GM21619 (cell line): ENCODE measurements around the gene LST1.

Experiments
- ATAC-seq: cut with Tn5 transposase; IDR thresholded peaks from one replicate; pipeline ENCODE4 v1.9.1; 2021; ENCODE audit not compliant: unreplicated experiment

LST1 gene

DNA sequence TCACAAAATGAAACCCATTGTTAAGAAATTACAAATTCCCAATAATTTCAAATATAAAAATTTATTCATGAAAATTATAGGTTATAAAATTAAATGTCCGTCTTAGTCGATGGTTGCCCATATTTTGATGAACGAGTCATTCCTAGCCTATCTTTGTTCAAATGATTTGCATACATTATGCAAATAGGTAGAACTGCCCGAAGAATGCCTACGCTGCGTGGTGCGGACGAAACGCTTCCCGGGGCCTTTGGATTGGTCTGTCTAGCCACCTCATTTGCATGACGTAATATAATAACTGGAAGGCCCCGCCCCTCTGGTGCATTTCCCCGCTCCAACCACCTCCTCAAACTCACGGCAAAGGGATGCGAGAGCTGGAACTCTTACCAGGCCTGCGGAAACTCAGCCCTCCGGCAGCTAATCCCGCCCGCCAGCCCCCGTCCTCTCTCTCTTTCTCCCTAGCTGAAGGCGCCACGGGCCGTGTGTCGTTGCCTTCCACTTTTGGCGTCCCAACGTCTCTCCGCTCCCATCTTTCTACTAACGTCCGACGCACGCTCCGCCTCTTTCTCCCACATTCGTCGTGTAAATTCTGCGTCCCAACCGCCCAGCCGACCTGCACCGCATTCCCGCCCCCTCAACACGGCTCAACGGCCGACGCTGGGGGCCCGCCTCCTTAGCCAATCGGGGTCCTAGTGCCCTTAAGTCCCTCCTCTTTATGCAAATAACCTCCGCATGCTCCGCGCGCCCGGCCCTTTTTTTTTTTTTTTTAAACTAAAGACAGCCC, 33.9 kb downstream of the LST1 start:
- peak; percentile 71 for ATAC-seq

DNA sequence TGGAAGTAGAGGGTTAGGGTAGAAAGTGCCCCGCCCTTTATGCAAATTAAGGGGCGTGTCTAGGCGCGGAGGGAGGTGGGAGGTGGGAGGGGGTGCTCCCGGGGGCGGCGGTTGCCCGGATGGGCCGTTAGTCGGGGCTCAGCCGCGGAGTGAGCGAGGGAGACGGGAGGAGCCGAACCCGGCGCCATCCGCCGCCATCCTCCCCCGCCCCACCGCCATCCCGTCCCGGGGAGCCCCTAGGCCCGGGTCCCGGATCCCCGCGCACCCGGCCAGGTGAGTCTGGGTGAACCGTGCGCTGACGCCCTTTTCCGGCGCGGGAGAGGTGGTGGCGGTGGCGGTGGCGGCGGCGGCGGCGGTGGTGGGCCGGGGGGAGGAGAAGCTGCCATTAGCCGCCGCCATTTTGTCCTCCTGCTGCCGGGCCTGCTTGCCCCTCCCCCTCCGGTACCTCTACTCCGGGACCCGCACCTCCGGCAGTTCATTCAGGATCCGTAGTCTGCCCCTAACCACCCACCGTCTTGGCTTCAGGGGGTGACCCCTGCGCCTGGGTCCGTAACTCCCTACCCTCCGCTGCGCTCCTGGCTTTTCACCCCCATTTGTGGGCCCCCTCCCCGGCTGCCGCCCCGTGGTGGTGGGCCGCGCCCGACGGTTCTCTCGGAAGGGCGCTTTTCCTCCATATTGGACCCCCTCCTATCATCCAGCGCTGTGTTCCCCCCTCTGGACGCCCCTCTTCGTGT, 34.7 kb downstream of the LST1 start, which contains the start of gene PRRC2A:
Gene PRRC2A (plus strand): TSS at position 130 of the 734 bp plus-strand sequence. CDS start 2,075 bp downstream, outside the sequence.
- ATAC-seq, result peak; percentile 47

DNA sequence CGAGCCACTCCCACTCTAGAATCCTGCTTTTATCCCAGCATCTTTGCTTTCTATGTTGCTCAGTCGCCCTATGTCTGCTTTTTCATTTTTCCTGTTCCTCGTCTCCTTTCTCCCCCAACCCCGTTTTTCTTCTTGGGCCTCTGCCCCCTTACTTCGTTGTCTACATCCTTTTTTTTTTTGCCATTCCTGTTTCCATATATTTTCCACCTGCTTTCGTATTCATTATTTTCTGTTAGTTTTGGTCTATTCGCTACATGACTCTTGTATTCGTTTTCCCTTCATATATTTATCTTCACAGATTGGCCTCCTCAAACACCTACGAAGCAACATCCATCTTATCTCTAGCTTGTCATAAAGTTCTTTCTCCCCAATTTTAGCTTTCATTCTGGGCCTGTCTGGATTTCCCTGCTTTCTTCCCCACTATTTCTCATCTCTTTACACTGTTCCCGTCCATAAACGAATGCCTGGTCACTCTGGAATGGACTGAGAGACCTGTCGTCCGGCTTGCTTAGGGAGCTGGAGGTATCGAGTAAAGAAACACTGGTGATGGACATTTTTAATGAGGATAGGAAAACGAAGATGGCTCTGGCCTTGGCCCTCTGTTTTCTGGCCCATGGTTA, 35.4 kb downstream of the LST1 start:
- no peak for ATAC-seq

DNA sequence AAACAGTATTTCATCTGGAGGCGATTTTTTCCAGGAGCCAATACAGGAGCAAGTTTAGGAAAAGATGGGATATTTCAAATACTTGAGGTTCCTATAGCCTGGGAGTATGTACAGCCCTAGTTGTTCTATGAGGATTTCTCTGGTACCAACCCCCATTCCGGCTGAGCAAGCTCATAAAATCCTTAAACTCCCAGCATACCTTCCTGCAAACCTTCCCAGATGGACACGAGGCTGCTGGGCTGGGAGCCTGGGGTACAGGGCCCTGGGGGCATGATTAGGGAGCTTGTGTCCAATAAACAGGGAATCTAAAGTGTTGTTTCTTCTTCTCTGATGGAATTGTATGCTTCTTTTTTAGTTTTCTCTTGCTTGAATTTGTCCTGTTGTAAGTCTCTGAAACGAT, 35.9 kb downstream of the LST1 start:
- ATAC-seq, result no peak

DNA sequence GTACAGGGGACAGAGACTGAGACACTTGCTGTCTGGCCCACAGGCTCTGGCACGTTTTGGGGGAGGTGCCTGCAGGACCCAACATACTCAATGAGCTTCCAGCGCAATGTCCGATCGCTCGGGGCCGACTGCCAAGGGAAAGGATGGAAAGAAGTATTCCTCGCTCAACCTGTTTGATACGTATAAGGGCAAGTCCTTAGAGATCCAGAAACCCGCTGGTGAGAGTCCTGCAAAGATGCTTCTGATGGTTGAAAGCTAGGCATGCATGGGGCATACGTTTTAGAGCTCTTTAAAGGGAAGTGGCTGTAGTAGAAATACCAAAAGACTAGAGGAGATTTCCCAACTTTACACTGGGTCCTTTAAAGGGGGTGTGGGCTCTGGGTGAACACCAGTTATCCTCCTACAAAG, 36.6 kb downstream of the LST1 start:
- ATAC-seq, result no peak

DNA sequence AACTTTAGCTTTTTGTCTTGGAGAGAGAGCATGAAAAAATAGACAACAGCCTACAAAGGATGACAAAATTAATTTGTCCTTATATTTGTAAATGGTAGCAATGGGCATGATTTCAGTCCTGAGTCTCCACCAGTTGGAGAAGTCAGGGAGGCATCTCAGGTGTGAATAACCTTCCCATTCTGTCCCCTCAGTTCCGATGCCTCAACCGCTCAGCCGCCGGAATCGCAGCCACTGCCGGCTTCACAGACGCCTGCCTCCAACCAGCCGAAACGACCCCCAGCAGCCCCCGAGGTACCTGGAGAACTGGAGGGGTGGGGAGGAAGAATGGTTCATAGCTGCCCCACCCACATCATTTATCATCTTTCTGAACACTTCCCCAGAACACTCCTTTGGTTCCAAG, 38.0 kb downstream of the LST1 start:
- no peak for ATAC-seq

DNA sequence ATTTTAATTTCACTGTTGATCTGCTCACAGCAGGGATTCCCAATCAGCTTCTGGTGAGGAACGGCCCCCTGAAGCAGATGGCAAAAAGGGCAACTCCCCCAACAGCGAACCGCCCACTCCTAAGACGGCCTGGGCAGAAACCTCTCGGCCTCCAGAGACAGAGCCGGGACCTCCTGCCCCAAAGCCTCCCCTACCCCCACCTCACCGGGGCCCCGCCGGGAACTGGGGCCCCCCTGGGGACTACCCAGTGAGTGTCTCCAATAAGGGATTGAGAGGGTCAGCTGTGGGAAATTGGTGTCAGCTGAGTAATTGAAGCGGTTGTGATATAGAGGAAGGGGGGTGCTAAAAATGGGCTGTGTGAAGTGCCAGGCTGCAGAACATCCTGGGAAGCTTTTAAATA, 40.9 kb downstream of the LST1 start:
- no peak for ATAC-seq

DNA sequence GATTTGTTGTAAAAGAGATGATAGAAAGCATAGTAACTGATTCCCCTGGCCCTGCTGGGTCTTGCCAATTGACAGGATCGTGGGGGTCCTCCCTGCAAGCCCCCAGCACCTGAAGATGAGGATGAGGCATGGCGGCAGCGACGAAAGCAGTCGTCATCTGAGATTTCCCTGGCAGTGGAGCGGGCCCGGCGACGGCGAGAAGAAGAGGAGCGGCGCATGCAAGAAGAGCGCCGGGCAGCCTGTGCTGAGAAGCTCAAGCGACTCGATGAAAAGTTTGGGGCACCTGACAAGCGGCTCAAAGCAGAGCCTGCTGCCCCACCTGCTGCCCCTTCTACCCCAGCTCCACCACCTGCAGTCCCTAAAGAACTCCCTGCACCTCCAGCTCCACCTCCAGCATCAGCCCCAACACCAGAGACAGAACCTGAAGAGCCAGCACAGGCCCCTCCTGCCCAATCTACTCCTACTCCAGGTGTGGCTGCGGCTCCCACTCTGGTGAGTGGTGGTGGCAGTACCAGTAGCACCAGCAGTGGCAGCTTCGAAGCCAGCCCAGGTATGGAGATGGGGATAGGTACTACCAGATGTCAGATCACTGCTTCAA, 41.7 kb downstream of the LST1 start:
- no peak for ATAC-seq

DNA sequence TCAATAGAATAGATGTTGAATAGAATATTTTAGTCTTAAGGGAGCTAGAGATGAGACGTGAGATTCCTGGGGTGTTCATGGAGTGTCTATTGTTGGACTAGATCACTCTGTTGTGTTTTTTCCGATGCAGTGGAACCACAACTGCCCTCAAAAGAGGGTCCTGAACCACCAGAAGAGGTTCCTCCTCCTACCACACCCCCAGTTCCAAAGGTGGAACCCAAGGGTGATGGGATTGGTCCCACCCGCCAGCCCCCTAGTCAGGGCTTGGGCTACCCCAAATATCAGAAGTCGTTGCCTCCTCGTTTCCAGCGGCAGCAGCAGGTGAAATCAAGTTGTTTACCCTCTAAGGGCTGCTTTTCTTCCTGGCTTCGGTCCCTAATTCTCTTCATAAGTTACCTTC, 42.9 kb downstream of the LST1 start:
- no peak for ATAC-seq

DNA sequence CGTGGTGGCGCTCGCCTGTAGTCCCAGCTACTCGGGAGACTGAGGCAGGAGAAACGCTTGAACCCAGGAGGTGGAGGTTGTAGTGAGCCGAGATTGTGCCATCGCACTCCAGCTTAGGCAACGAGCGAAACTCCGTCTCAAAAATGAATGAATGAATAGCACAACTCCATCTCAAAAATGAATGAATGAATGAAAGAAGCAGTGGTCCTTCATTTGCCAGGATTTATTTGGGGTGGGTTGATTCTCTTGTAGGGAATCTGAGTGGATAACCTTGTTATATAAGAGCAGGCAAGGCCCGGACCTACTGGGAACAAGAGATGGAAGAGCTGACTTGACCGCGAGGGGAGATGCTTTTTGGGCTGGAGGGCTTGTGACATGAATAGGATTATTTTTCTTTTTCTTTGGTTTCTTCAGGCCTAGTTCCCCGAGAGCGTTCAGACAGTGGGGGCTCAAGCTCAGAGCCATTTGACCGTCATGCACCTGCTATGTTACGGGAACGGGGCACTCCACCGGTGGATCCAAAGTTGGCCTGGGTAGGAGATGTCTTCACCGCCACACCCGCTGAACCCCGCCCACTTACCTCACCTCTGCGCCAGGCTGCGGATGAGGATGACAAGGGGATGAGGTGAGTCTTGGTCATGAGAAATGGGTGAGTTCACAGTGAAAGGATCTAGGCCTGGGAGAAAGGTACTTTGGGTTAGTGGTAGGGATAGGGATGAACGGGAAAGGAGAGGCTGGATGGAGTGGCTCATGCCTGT, 44.3 kb downstream of the LST1 start:
- no peak for ATAC-seq

DNA sequence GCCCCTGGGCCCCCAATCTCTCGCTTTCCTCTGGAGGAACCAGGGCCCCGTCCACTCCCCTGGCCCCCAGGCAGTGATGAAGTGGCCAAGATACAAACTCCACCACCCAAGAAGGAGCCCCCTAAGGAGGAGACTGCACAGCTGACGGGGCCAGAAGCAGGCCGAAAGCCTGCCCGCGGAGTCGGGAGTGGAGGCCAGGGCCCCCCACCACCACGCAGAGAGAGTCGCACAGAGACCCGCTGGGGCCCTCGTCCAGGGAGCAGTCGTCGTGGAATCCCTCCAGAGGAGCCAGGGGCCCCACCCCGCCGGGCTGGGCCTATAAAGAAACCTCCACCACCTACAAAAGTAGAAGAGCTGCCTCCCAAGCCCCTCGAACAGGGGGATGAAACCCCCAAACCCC, 45.1 kb downstream of the LST1 start:
- ATAC-seq, result no peak

DNA sequence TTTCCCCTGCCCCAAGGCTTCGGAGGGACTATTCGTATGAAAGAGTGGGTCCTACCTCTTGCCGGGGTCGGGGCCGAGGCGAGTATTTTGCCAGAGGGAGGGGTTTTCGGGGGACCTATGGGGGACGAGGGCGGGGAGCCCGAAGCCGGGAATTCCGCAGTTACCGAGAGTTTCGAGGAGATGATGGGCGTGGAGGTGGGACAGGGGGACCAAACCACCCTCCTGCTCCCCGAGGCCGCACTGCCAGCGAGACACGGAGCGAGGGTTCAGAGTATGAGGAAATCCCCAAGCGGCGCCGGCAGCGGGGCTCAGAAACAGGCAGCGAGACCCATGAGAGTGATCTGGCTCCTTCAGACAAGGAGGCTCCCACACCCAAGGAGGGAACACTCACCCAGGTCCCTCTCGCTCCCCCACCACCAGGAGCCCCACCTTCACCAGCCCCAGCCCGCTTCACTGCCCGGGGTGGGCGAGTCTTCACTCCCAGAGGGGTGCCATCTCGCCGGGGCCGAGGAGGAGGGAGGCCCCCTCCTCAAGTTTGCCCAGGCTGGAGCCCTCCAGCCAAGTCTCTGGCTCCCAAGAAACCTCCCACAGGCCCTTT, 45.7 kb downstream of the LST1 start:
- ATAC-seq, result no peak

DNA sequence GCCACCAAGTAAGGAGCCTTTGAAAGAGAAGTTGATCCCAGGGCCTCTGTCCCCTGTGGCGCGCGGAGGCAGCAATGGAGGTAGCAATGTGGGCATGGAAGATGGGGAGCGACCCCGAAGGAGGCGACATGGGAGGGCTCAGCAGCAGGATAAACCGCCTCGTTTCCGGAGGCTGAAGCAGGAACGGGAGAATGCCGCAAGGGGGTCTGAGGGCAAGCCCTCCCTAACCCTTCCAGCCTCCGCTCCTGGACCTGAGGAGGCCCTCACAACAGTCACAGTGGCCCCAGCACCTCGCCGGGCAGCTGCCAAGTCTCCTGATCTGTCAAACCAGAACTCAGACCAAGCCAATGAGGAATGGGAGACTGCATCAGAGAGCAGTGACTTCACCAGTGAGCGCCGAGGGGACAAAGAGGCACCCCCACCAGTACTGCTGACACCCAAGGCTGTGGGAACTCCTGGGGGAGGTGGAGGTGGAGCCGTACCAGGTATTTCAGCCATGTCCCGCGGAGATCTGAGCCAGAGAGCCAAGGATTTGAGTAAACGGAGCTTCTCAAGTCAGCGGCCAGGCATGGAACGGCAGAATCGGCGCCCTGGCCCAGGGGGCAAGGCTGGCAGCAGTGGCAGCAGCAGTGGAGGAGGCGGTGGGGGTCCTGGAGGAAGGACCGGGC, 46.3 kb downstream of the LST1 start:
- ATAC-seq, result no peak

DNA sequence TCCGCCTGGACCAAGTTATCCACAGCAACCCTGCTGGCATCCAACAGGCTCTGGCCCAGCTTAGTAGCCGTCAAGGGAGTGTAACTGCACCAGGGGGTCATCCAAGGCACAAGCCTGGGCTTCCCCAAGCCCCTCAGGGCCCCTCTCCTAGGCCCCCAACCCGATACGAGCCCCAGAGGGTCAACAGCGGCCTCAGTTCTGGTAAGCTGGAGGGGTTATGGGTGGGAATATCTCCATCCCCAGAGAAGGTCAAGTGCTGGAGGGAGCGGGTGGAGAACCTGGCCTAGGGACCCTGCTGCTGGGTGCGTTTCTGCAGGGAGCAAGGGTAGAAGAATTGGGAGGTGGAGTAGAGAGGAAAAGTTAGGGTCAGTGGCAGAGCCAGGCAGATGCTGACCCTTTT, 47.4 kb downstream of the LST1 start:
- no peak for ATAC-seq

DNA sequence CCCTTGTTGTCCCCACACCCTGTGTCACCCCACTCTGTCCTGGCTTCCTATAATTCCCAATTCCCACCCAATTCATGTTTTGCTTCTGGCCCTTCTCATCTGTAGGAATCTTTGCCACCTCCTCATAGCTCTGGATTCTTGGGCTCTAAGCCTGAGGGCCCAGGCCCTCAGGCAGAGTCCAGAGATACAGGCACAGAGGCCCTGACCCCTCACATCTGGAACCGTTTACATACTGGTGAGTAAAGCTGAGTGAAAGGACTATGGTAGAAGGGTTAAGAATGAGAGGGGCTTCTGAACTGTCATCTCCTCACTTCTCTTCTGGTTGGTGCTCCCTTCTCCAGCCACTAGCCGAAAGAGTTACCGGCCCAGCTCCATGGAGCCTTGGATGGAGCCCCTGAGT, 48.1 kb downstream of the LST1 start:
- ATAC-seq, result no peak

DNA sequence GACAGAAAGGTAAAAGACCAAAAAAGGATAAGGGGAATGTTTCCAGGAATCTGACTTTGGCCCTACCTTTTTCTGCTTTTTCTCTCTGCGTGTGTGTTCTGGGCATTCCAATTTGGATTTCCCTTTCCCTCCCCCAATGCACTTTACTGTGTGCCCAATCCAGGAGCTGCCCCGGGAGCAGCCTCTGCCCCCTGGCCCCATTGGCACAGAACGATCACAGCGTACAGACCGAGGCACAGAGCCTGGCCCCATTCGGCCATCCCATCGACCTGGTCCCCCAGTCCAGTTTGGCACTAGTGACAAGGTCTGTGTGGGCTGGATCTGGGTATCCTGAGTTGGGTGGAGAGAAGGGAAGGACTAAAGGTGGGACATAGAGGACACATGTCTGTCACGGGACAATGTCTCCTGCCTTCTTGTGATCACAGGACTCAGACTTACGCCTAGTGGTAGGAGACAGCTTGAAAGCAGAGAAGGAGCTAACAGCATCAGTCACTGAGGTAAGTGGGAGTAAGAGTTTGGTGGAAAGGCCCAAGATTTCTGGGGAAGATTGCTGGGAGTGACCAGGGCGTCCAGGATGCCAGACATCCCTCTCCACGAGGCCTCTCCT, 49.0 kb downstream of the LST1 start:
- no peak for ATAC-seq

DNA sequence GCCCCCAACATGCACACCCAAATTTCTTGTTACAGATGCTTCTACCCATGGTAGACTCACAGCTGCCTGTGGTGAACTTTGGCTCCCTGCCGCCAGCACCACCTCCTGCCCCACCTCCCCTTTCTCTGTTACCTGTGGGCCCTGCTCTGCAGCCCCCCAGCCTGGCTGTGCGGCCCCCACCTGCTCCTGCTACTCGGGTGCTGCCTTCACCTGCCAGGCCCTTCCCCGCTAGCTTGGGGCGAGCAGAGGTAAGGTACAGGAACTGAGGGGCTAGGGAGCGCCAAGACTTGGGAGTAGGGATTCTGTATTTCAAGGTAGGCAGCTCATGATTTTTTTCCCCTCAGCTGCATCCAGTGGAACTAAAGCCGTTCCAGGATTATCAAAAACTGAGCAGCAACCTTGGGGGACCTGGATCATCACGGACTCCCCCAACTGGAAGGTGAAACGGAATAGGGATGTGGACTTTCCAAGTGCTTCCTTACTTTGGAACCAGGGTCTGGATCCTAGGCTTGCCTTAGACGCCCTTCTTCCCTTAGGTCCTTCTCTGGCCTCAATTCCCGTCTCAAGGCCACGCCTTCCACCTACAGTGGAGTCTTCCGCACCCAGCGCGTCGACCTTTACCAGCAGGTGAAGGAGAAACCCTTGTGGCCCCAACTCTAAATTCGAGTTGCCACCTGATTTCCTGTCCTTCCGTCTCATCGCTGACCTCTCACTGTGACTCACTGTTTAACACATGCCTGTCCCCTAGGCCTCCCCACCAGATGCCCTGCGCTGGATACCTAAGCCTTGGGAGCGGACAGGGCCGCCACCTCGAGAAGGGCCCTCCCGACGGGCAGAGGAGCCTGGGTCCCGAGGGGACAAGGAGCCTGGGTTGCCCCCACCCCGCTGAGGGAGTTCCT, 50.9 kb downstream of the LST1 start:
- no peak for ATAC-seq
